A673 (cell line): Measurements from ENCODE around the gene ADARB2. TPM values are rescaled to one million over a fixed set of nuclear protein-coding genes. Genes with fewer than 3 reads are reported as not detected.

Experiments
- BruUV-seq: library from RNA; stranded (reverse); fragments of 400-500 nt; replicated peaks from 2 replicates; lab custom pipeline; 2021; lab: Mats Ljungman, UMichigan
- CTCF ChIA-PET: fragments of 300-600 bp; sonication (Branson Sonifier 250); formaldehyde crosslinking; loops from one replicate; lab custom pipeline; 2022; ENCODE audit warnings: antibody characterized with exemption; lab: Charles Lee
- POLR2A ChIA-PET: fragments of 300-600 bp; sonication (Branson Sonifier 250); formaldehyde crosslinking; loops from one replicate; lab custom pipeline; 2022; ENCODE audit warnings: antibody characterized with exemption; ENCODE audit not compliant: low non-redundant PET; lab: Charles Lee
- DNase-seq: peaks from one replicate; pipeline ENCODE4 v3.0.0-alpha.2; 2015; ENCODE audit warnings: low spot score
- H3K27ac ChIP-seq: fragments of 200-600 bp; sonication (generic); 2 replicates; pipeline ENCODE4 v1.5.1; 2016; ENCODE audit warnings: mixed run types, low read depth, mild to moderate bottlenecking, mixed read lengths, antibody characterized with exemption, low read length; ENCODE audit not compliant: poor library complexity, severe bottlenecking
- H3K27me3 ChIP-seq: fragments of 200-600 bp; sonication (generic); replicated peaks from 2 replicates; pipeline ENCODE4 v1.6.1; 2017; ENCODE audit warnings: mixed run types, low read depth, mild to moderate bottlenecking, mixed read lengths, antibody characterized with exemption, low read length; ENCODE audit not compliant: insufficient read depth, poor library complexity
- H3K36me3 ChIP-seq: fragments of 200-600 bp; sonication (generic); 2 replicates; pipeline ENCODE4 v1.6.1; 2016; ENCODE audit warnings: mixed run types, mild to moderate bottlenecking, mixed read lengths, antibody characterized with exemption, low read length; ENCODE audit not compliant: insufficient read depth, poor library complexity, severe bottlenecking
- H3K4me1 ChIP-seq: fragments of 200-600 bp; sonication (generic); 2 replicates; pipeline ENCODE4 v1.6.1; 2017; ENCODE audit warnings: mixed run types, mild to moderate bottlenecking, mixed read lengths, antibody characterized with exemption, low read length; ENCODE audit not compliant: insufficient read depth, poor library complexity, severe bottlenecking
- H3K4me3 ChIP-seq: fragments of 200-600 bp; sonication (generic); 2 replicates; pipeline ENCODE4 v1.5.1; 2016; ENCODE audit warnings: low read depth, mixed run types, mild to moderate bottlenecking, mixed read lengths, low read length; ENCODE audit not compliant: poor library complexity, severe bottlenecking
- H3K9me3 ChIP-seq: fragments of 200-600 bp; sonication (generic); 2 replicates; pipeline ENCODE4 v1.6.1; 2016; ENCODE audit warnings: mixed run types, low read depth, mild to moderate bottlenecking, mixed read lengths, antibody characterized with exemption, low read length; ENCODE audit not compliant: poor library complexity, severe bottlenecking
- EZH2 ChIP-seq: fragments of 200-600 bp; sonication (generic); IDR thresholded peaks from 2 replicates; pipeline ENCODE4 v1.6.1; 2017; ENCODE audit warnings: borderline replicate concordance, low read depth, mild to moderate bottlenecking, mixed read lengths, antibody characterized with exemption, low read length; ENCODE audit not compliant: poor library complexity, severe bottlenecking
- intact Hi-C: fragments of 100-400 bp; cut with micrococcal nuclease; formaldehyde crosslinking; loops from one replicate; pipeline ENCODE4 v1.10.0; 2022; ENCODE audit not compliant: unreplicated experiment
- total RNA-seq: library from RNA; stranded (reverse); gene quantifications from 2 replicates; pipeline ENCODE4 v1.2.3, GENCODE V29; 2021
- TF ChIP-seq, protein P1 (sequence below): fragments of 300-800, 200-600 bp; sonication (generic); conservative IDR thresholded peaks from 2 replicates; pipeline ENCODE4 v1.5.1; 2017; ENCODE audit warnings: low read depth, mild to moderate bottlenecking, antibody characterized with exemption, low read length, moderate library complexity, mixed read lengths

Gene ADARB2
- total RNA-seq, 1 experiment from 2014 or later = not detected

DNA sequence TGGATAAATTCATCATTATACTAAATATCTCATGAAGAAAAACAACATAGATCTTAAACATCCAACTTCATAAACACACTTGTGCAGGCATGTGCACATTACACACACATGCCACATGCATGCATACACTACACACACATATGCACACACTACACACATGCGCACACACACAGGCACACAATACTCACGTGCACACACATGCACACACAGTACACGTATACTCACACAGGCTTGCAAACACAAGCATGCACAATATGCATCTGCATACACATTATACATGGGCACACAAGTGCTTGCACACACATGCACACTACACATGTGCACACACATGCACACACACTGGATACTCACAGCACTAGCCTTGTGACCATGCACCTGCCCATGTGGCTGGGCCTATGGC is 105.2 kb downstream of the ADARB2 start:
- TF ChIP-seq, protein P1, sequence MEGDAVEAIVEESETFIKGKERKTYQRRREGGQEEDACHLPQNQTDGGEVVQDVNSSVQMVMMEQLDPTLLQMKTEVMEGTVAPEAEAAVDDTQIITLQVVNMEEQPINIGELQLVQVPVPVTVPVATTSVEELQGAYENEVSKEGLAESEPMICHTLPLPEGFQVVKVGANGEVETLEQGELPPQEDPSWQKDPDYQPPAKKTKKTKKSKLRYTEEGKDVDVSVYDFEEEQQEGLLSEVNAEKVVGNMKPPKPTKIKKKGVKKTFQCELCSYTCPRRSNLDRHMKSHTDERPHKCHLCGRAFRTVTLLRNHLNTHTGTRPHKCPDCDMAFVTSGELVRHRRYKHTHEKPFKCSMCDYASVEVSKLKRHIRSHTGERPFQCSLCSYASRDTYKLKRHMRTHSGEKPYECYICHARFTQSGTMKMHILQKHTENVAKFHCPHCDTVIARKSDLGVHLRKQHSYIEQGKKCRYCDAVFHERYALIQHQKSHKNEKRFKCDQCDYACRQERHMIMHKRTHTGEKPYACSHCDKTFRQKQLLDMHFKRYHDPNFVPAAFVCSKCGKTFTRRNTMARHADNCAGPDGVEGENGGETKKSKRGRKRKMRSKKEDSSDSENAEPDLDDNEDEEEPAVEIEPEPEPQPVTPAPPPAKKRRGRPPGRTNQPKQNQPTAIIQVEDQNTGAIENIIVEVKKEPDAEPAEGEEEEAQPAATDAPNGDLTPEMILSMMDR = no peak
- no peak for TF ChIP-seq EZH2
- DNase-seq = no peak
- ChIA-PET CTCF (no interaction called here), POLR2A (no interaction called here)
- no peaks in the 10 kb centered on the region for H3K4me1 ChIP-seq
- BruUV-seq = no TSS peak
- intact Hi-C loops = no loop called here
- H3K36me3 ChIP-seq = no peaks in the 10 kb centered on the region
- H3K27ac ChIP-seq = no peak overlapping the region
- peaks cover 83% of the 10 kb centered on the region for H3K27me3 ChIP-seq
- no peaks in the 10 kb centered on the region for H3K9me3 ChIP-seq
- no peak overlapping the region for H3K4me3 ChIP-seq

DNA sequence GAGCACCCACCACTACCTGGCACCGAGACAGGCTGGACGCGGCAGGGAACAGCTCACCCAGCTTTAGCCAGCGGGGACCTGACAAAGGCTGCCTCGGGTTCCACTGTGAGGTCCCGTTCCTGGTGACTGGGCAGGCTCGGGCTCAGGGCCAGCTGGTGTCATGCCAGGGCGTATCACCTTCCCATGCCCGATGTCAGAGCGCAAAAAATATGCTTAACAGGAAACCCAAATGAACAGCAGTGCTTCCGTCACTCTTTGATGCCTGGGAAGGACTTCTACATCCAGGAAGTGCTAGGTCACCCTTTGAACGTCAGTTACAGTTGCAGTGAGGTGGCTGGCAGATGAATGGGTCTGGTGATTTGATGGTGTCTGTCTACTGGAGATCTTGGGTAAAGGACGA is 106.0 kb downstream of the ADARB2 start:
- H3K36me3 ChIP-seq = no peaks in the 10 kb centered on the region
- H3K4me1 ChIP-seq = no peaks in the 10 kb centered on the region
- no peak overlapping the region for H3K4me3 ChIP-seq
- no peaks in the 10 kb centered on the region for H3K9me3 ChIP-seq
- no TSS peak for BruUV-seq
- H3K27ac ChIP-seq = no peak overlapping the region
- POLR2A ChIA-PET = no interaction called here
- TF ChIP-seq EZH2 = no peak
- TF ChIP-seq, protein P1 = no peak
- no peak for DNase-seq
- peaks cover 80% of the 10 kb centered on the region for H3K27me3 ChIP-seq
- intact Hi-C loops = no loop called here
- CTCF ChIA-PET = no interaction called here

DNA sequence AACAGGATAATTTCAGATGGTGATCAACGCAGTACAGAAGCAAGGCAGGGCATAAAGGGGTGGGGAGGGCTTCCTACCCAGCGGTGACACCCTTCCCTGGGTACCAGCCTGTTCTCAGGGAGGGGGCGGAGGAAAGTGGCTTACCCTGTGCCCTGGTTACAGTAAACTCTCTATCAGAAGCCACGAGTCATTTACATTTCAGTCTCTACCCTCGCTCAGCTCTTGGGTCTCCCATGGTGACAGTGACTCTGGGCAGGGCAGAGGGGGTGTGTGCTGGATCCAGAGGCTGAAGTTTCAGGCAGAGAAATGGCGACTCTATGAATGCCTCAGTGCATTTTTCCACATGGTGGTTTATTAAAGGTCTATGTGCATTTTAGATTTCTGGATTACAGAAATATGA is 107.0 kb downstream of the ADARB2 start:
- peaks cover 70% of the 10 kb centered on the region for H3K27me3 ChIP-seq
- no peaks in the 10 kb centered on the region for H3K4me1 ChIP-seq
- ChIA-PET POLR2A (no interaction called here), CTCF (no interaction called here)
- H3K27ac ChIP-seq = no peak overlapping the region
- DNase-seq = no peak
- H3K9me3 ChIP-seq = no peaks in the 10 kb centered on the region
- TF ChIP-seq, protein P1 = no peak
- TF ChIP-seq EZH2 = no peak
- no peaks in the 10 kb centered on the region for H3K36me3 ChIP-seq
- H3K4me3 ChIP-seq = no peak overlapping the region
- intact Hi-C loops = no loop called here
- BruUV-seq = no TSS peak
